Fibroblast of the aortic adventitia (primary cell): Measurements from ENCODE around the gene LRP8. TPM values are rescaled to one million over a fixed set of nuclear protein-coding genes. Genes with fewer than 3 reads are reported as not detected.
"Not testable (repeated sequence)": the region's sequence is repeated elsewhere in the genome, so short reads cannot be mapped to it uniquely, and the experiment has no call there.

Experiments
- DNase-seq: peaks from one replicate; pipeline ENCODE4 v3.0.0-alpha.2; 2010; ENCODE audit warnings: low read depth
- H3K4me3 ChIP-seq: 2 replicates; pipeline ENCODE4 v1.5.1; 2011; ENCODE audit warnings: low read depth, mild to moderate bottlenecking, control low read depth, low read length, moderate library complexity
- total RNA-seq: library from RNA; depleted of rRNA; stranded (reverse); fragments of >200 nt; gene quantifications from 2 replicates; pipeline ENCODE4 v1.2.3, GENCODE V29; 2012; ENCODE audit warnings: low replicate concordance
- TF ChIP-seq, protein P1 (sequence below): IDR thresholded peaks from 2 replicates; pipeline ENCODE4 v1.5.1; 2011; ENCODE audit warnings: mild to moderate bottlenecking, low read length, control low read depth, inconsistent platforms; ENCODE audit not compliant: insufficient read depth

LRP8 gene
- total RNA-seq, 1 donor, result 13.6 TPM

GRCh38 chr1:53288002-53288789 lies 39.7 kb downstream of the LRP8 start:
- TF ChIP-seq, protein P1, sequence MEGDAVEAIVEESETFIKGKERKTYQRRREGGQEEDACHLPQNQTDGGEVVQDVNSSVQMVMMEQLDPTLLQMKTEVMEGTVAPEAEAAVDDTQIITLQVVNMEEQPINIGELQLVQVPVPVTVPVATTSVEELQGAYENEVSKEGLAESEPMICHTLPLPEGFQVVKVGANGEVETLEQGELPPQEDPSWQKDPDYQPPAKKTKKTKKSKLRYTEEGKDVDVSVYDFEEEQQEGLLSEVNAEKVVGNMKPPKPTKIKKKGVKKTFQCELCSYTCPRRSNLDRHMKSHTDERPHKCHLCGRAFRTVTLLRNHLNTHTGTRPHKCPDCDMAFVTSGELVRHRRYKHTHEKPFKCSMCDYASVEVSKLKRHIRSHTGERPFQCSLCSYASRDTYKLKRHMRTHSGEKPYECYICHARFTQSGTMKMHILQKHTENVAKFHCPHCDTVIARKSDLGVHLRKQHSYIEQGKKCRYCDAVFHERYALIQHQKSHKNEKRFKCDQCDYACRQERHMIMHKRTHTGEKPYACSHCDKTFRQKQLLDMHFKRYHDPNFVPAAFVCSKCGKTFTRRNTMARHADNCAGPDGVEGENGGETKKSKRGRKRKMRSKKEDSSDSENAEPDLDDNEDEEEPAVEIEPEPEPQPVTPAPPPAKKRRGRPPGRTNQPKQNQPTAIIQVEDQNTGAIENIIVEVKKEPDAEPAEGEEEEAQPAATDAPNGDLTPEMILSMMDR, result no peak
- no peak overlapping the region for H3K4me3 ChIP-seq
- DNase-seq, result no peak

GRCh38 chr1:53286955-53287354 lies 40.9 kb downstream of the LRP8 start:
- H3K4me3 ChIP-seq, result no peak overlapping the region
- DNase-seq, result no peak
- TF ChIP-seq, protein P1, result no peak

GRCh38 chr1:53285969-53286760 lies 41.7 kb downstream of the LRP8 start:
- TF ChIP-seq, protein P1, result no peak
- no peak for DNase-seq
- no peak overlapping the region for H3K4me3 ChIP-seq

- H3K4me3 ChIP-seq, result no peak overlapping the region
- no peak for DNase-seq
- TF ChIP-seq, protein P1, result no peak
Measured at GRCh38 chr1:53285546-53285945, 42.3 kb downstream of the LRP8 start.

- DNase-seq, result no peak
- TF ChIP-seq, protein P1, result no peak
- H3K4me3 ChIP-seq, result no peak overlapping the region
Measured at GRCh38 chr1:53284224-53285020, 43.4 kb downstream of the LRP8 start.

- not testable (repeated sequence) for DNase-seq, H3K4me3 ChIP-seq
Measured at GRCh38 chr1:53283156-53283555, 44.7 kb downstream of the LRP8 start.

DNA sequence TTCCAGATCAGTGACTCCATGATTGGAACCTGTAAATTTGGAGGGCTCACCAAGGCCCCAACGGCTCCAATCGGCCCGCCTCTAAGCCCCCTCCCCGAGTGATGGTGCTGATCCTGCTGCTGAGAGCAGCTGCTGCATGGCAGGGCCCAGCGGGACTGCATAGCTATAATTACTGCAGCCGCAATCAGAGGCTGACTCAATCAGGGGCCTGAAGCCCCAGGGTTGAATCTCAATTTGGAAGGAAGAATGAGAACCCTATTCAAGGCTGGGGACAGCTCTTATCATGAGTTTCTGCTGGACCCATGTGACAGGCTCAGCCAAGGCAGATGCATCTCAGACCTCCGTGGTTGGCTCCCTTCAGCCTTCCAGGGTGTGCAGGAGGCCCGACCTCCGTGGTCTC lies 46.7 kb downstream of the LRP8 start:
- H3K4me3 ChIP-seq, result no peak overlapping the region
- DNase-seq, result no peak
- TF ChIP-seq, protein P1, result no peak
